Activated CD4-positive, alpha-beta T cell treated with anti-CD3 and anti-CD28 coated beads, Interleukin-2, amount 50 U/mL, for 48 hours (primary cell): ENCODE results near the gene ZNF607.
A peak's percentile ranks its signal among the peaks of the same experiment; 100 is the strongest.
"Not testable (repeated sequence)": the region's sequence is repeated elsewhere in the genome, so short reads cannot be mapped to it uniquely, and the experiment has no call there.

Experiments
- DNase-seq, 2 experiments: peaks; one replicate each; pipeline ENCODE4 v3.0.0-alpha.2; 2020

The ZNF607 gene

GRCh38 chr19:37719111-37719926 lies at the start of gene ZNF607:
Gene ZNF607 (minus strand): TSS chr19:37719761. CDS start chr19:37711618, 8,143 bp downstream.
- peak; percentile 84 to 88 for DNase-seq

- DNase-seq, result no peak
Observed at GRCh38 chr19:37763488-37763887, 43.9 kb upstream of the ZNF607 start.

- DNase-seq, result not testable (repeated sequence)
Observed at GRCh38 chr19:37757683-37758082, 38.1 kb upstream of the ZNF607 start.

- DNase-seq, result no peak
Observed at GRCh38 chr19:37738371-37738770, 18.8 kb upstream of the ZNF607 start.

GRCh38 chr19:37725181-37725580 lies 5.6 kb upstream of the ZNF607 start:
- DNase-seq, result no peak

GRCh38 chr19:37719927-37720265 lies 335 bp upstream of the ZNF607 start:
- DNase-seq, result no peak

- DNase-seq, result no peak
Observed at GRCh38 chr19:37718304-37718703, 1.3 kb downstream of the ZNF607 start.

- no peak for DNase-seq
Observed at GRCh38 chr19:37716140-37716539, 3.4 kb downstream of the ZNF607 start.

GRCh38 chr19:37706052-37706605 lies 13.4 kb downstream of the ZNF607 start:
- no peak for DNase-seq

GRCh38 chr19:37699057-37699456 lies 20.5 kb downstream of the ZNF607 start:
- no peak for DNase-seq

GRCh38 chr19:37698216-37698615 lies 21.3 kb downstream of the ZNF607 start:
- no peak for DNase-seq

GRCh38 chr19:37695144-37695899 lies 24.2 kb downstream of the ZNF607 start:
- no peak for DNase-seq

GRCh38 chr19:37692956-37693620 lies 26.5 kb downstream of the ZNF607 start:
- DNase-seq, result no peak

- peak; percentile 78 to 83 for DNase-seq
Observed at GRCh38 chr19:37691881-37692504, 27.6 kb downstream of the ZNF607 start.

GRCh38 chr19:37683520-37683919 lies 36.0 kb downstream of the ZNF607 start:
- no peak for DNase-seq

- DNase-seq, result no peak
Observed at GRCh38 chr19:37669450-37669914, 50.1 kb downstream of the ZNF607 start.

- DNase-seq, result not testable (repeated sequence)
Observed at GRCh38 chr19:37657157-37657556, 62.4 kb downstream of the ZNF607 start.

GRCh38 chr19:37655689-37656371 lies 63.7 kb downstream of the ZNF607 start:
- peak; percentile 87 to 90 for DNase-seq

- peak; percentile 86 to 88 for DNase-seq
Observed at GRCh38 chr19:37655301-37655688, 64.3 kb downstream of the ZNF607 start, which contains the start of gene ZFP30. Gene ZFP30 (minus strand): TSS chr19:37655465. CDS start chr19:37647822, 7,643 bp downstream.

GRCh38 chr19:37654629-37655300 lies 64.8 kb downstream of the ZNF607 start:
- peak; percentile 26 to 47 for DNase-seq

- DNase-seq, result no peak
Observed at GRCh38 chr19:37654118-37654517, 65.4 kb downstream of the ZNF607 start.
